H1 (cell line): Measurements from ENCODE around the gene CADPS. TPM values are rescaled to one million over a fixed set of nuclear protein-coding genes. Genes with fewer than 3 reads are reported as not detected.

Experiments
- CTCF ChIA-PET: fragments of 300-600 bp; sonication (Branson Sonifier 250); formaldehyde crosslinking; loops from one replicate; lab custom pipeline; 2021; ENCODE audit not compliant: partially characterized antibody; lab: Charles Lee
- POLR2A ChIA-PET: fragments of 300-600 bp; sonication (Branson Sonifier 250); formaldehyde crosslinking; loops from one replicate; lab custom pipeline; 2021; ENCODE audit warnings: inconsistent platforms; ENCODE audit not compliant: partially characterized antibody; lab: Charles Lee
- DNase-seq, 2 experiments: peaks; one replicate each; pipeline versions ENCODE4 v3.0.0 to v3.0.0-alpha.2; 2010 to 2022; ENCODE audit warnings: low spot score in 2 of 2, low read depth in 1 of 2, mixed read lengths in 1 of 2
- FAIRE-seq: peaks from 2 replicates; lab custom pipeline; 2011; peaks lifted over from hg19 to GRCh38; lab: Jason Lieb, UNC
- H2AFZ ChIP-seq: 2 replicates; pipeline ENCODE4 v1.8.1; 2012; ENCODE audit warnings: low read length, inconsistent platforms
- H2AK5ac ChIP-seq: 2 replicates; pipeline ENCODE4 v1.6.1; 2013; ENCODE audit warnings: low read depth, low read length
- H2BK120ac ChIP-seq: replicated peaks from 2 replicates; pipeline ENCODE3; 2013; ENCODE audit warnings: low read depth, low read length, inconsistent platforms
- H2BK12ac ChIP-seq: 2 replicates; pipeline ENCODE4 v1.6.1; 2013; ENCODE audit warnings: low read depth, low read length
- H2BK15ac ChIP-seq: 2 replicates; pipeline ENCODE4 v1.6.1; 2013; ENCODE audit warnings: low read length
- H2BK20ac ChIP-seq: 2 replicates; pipeline ENCODE4 v1.6.1; 2013; ENCODE audit warnings: low read length
- H2BK5ac ChIP-seq: 2 replicates; pipeline ENCODE4 v1.6.1; 2013; ENCODE audit warnings: low read depth, low read length
- H3K14ac ChIP-seq: 2 replicates; pipeline ENCODE4 v1.6.1; 2013; ENCODE audit warnings: inconsistent platforms; ENCODE audit not compliant: insufficient read length
- H3K18ac ChIP-seq: 2 replicates; pipeline ENCODE4 v1.6.1; 2013; ENCODE audit warnings: low read length; ENCODE audit errors: extremely low read depth
- H3K23ac ChIP-seq: 2 replicates; pipeline ENCODE4 v1.6.1; 2013; ENCODE audit warnings: inconsistent platforms; ENCODE audit not compliant: insufficient read length
- H3K23me2 ChIP-seq: 2 replicates; pipeline ENCODE4 v1.6.1; 2013; ENCODE audit warnings: low read depth, low read length
- H3K27ac ChIP-seq: 2 replicates; pipeline ENCODE4 v1.6.1; 2011; ENCODE audit warnings: low read depth, low read length, inconsistent platforms
- H3K27me3 ChIP-seq, 4 experiments: replicated peaks in 1 of 4; 1 replicate in 1 of 4; 2 replicates in 3 of 4; pipeline versions ENCODE4 v1.6.1 to v1.8.1; 2011 to 2013; ENCODE audit warnings: low read length in 3 of 4, mild to moderate bottlenecking in 3 of 4, inconsistent platforms in 2 of 4, mixed read lengths in 2 of 4, moderate library complexity in 1 of 4; ENCODE audit not compliant: control insufficient read depth in 3 of 4, insufficient read depth in 3 of 4; ENCODE audit errors: extremely low read depth in 1 of 4
- H3K36me3 ChIP-seq, 4 experiments: 2 replicates each; pipeline versions ENCODE4 v1.6.1 to v1.8.1; 2011 to 2013; ENCODE audit warnings: mild to moderate bottlenecking in 4 of 4, low read length in 3 of 4, moderate library complexity in 2 of 4, control low read depth in 1 of 4, inconsistent platforms in 1 of 4; ENCODE audit not compliant: insufficient read depth in 4 of 4, control insufficient read depth in 2 of 4
- H3K4ac ChIP-seq: replicated peaks from 2 replicates; pipeline ENCODE3; 2013; ENCODE audit warnings: low read length, low read depth, mixed read lengths, inconsistent platforms; ENCODE audit not compliant: insufficient read length
- H3K4me1 ChIP-seq, 4 experiments: replicated peaks in 1 of 4; 1 replicate in 1 of 4; 2 replicates in 3 of 4; pipeline versions ENCODE4 v1.6.1 to v1.8.1; 2011 to 2013; ENCODE audit warnings: low read length in 3 of 4, inconsistent platforms in 2 of 4, mixed read lengths in 1 of 4; ENCODE audit not compliant: insufficient read depth in 4 of 4, control insufficient read depth in 3 of 4
- H3K4me2 ChIP-seq, 2 experiments: 2 replicates each; pipeline versions ENCODE4 v1.6.1 to v1.8.1; 2011 to 2013; ENCODE audit warnings: low read depth in 2 of 2, low read length in 2 of 2, control low read depth in 1 of 2, inconsistent platforms in 1 of 2, mild to moderate bottlenecking in 1 of 2; ENCODE audit not compliant: insufficient read depth in 1 of 2
- H3K4me3 ChIP-seq, 4 experiments: fragments of 200-600, 300-600 bp in 1 of 4; sonication (generic), shearing (Covaris generic), sonication (Bioruptor Twin) in 1 of 4; 2 replicates each; pipeline versions ENCODE4 v1.5.1 to v1.8.1; 2011 to 2016; ENCODE audit warnings: low read length in 4 of 4, low read depth in 3 of 4, control low read depth in 2 of 4, inconsistent platforms in 2 of 4, mild to moderate bottlenecking in 2 of 4, mixed read lengths in 1 of 4, moderate library complexity in 1 of 4; ENCODE audit not compliant: insufficient read depth in 2 of 4; ENCODE audit errors: extremely low read depth in 1 of 4
- H3K56ac ChIP-seq: replicated peaks from 2 replicates; pipeline ENCODE3; 2013; ENCODE audit warnings: low read depth, mild to moderate bottlenecking, mixed read lengths, low read length, inconsistent platforms; ENCODE audit not compliant: insufficient read length
- H3K79me1 ChIP-seq: 2 replicates; pipeline ENCODE4 v1.6.1; 2013; ENCODE audit warnings: low read depth, low read length, control low read depth
- H3K79me2 ChIP-seq, 2 experiments: 2 replicates each; pipeline versions ENCODE4 v1.6.1 to v1.8.1; 2012 to 2013; ENCODE audit warnings: low read length in 2 of 2, mild to moderate bottlenecking in 2 of 2, inconsistent platforms in 1 of 2; ENCODE audit not compliant: insufficient read depth in 2 of 2, control insufficient read depth in 1 of 2
- H3K9ac ChIP-seq, 4 experiments: replicated peaks in 1 of 4; 1 replicate in 1 of 4; 2 replicates in 3 of 4; pipeline versions ENCODE4 v1.6.1 to v1.8.1; 2011 to 2013; ENCODE audit warnings: low read depth in 3 of 4, low read length in 3 of 4, control low read depth in 2 of 4, mild to moderate bottlenecking in 2 of 4, moderate library complexity in 2 of 4, inconsistent platforms in 1 of 4; ENCODE audit errors: extremely low read depth in 1 of 4
- H3K9me3 ChIP-seq, 2 experiments: 2 replicates each; pipeline versions ENCODE4 v1.6.1 to v1.8.1; 2012 to 2013; ENCODE audit warnings: mild to moderate bottlenecking in 2 of 2, moderate library complexity in 2 of 2, control low read depth in 1 of 2, inconsistent platforms in 1 of 2, low read depth in 1 of 2, low read length in 1 of 2, mixed read lengths in 1 of 2; ENCODE audit not compliant: insufficient read depth in 2 of 2
- H4K20me1 ChIP-seq, 2 experiments: replicated peaks in 1 of 2; 2 replicates each; pipeline versions ENCODE3 to v1.8.1; 2011 to 2013; ENCODE audit warnings: inconsistent platforms in 2 of 2, low read length in 2 of 2, mild to moderate bottlenecking in 1 of 2; ENCODE audit not compliant: insufficient read depth in 2 of 2, control insufficient read depth in 1 of 2
- H4K5ac ChIP-seq: 2 replicates; pipeline ENCODE4 v1.6.1; 2013; ENCODE audit warnings: low read length, low read depth, mixed read lengths, inconsistent platforms; ENCODE audit not compliant: insufficient read length
- H4K8ac ChIP-seq: 2 replicates; pipeline ENCODE4 v1.8.0; 2013; ENCODE audit warnings: mild to moderate bottlenecking, moderate library complexity, low read length, inconsistent platforms; ENCODE audit not compliant: insufficient read depth; ENCODE audit errors: extremely low read depth
- H4K91ac ChIP-seq: replicated peaks from 2 replicates; pipeline ENCODE3; 2013; ENCODE audit warnings: low read length, mixed read lengths, inconsistent platforms; ENCODE audit not compliant: insufficient read length
- ATF2 ChIP-seq: IDR thresholded peaks from 2 replicates; pipeline ENCODE4 v1.6.1; 2012; ENCODE audit warnings: low read length, inconsistent platforms
- ATF3 ChIP-seq: IDR thresholded peaks from 2 replicates; pipeline ENCODE4 v1.6.1; 2011; ENCODE audit warnings: low read depth, mild to moderate bottlenecking, low read length; ENCODE audit not compliant: insufficient read depth
- BCL11A ChIP-seq, 2 experiments: IDR thresholded peaks; one replicate each; pipeline ENCODE4 v1.6.1; 2011; ENCODE audit warnings: low read depth in 2 of 2, low read length in 2 of 2, mild to moderate bottlenecking in 2 of 2
- CTCF ChIP-seq, 3 experiments: IDR thresholded peaks; 1 replicate in 2 of 3; 2 replicates in 1 of 3; pipeline versions ENCODE4 v1.5.1 to v1.6.1; 2011; ENCODE audit warnings: low read length in 3 of 3, mild to moderate bottlenecking in 3 of 3, inconsistent platforms in 2 of 3, low read depth in 1 of 3, moderate library complexity in 1 of 3; ENCODE audit not compliant: insufficient read depth in 1 of 3; ENCODE audit errors: control extremely low read depth in 1 of 3
- MAX ChIP-seq: IDR thresholded peaks from 2 replicates; pipeline ENCODE4 v1.6.1; 2012; ENCODE audit warnings: inconsistent platforms
- PHF8 ChIP-seq: fragments of 200-600 bp; sonication (generic); conservative IDR thresholded peaks from 2 replicates; pipeline ENCODE4 v1.7.1; 2012; ENCODE audit warnings: low read depth, mild to moderate bottlenecking, inconsistent platforms, low read length, moderate library complexity
- USF2 ChIP-seq: IDR thresholded peaks from 2 replicates; pipeline ENCODE4 v1.6.1; 2011; ENCODE audit warnings: low read length, improper control_type of control experiment
- WGBS, 2 experiments: shearing (Covaris generic) in 1 of 2; methylation state at CpG; one replicate each; pipeline versions ENCODE4 v1.1.6 to v1.1.7; 2013 to 2015; ENCODE audit warnings: low lambda C conversion rate in 2 of 2, mixed read lengths in 2 of 2, inconsistent platforms in 1 of 2, low coverage in 1 of 2, missing lambda C conversion rate in 1 of 2; ENCODE audit not compliant: insufficient replicate concordance in 2 of 2, insufficient coverage in 1 of 2, insufficient read length in 1 of 2; ENCODE audit errors: extremely low coverage in 1 of 2, missing lambda C conversion rate in 1 of 2; 5-methylcytosine and 5-hydroxymethylcytosine counted together
- polyA plus RNA-seq, 7 experiments: library from polyadenylated mRNA; depleted of rRNA in 3 of 7; stranded (reverse) in 5 of 7; unstranded in 2 of 7; fragments of >200 nt in 5 of 7; fragments of 200-250 nt in 2 of 7; gene quantifications; 1 replicate in 5 of 7; 2 replicates in 1 of 7; 4 replicates in 1 of 7; pipeline versions ENCODE4 v1.2.1 to v1.2.3, GENCODE V29; 2011 to 2013; ENCODE audit warnings: missing spikeins in 2 of 7, mixed read lengths in 2 of 7
- total RNA-seq: library from RNA; stranded (reverse); fragmentation: NEBNext Ultra II Directional; extraction: Animal tissue kit (Norgen Biotek cat#: 25700); gene quantifications from 2 replicates; pipeline ENCODE4 v1.2.1, GENCODE V29; 2021

Gene CADPS
- total and polyA plus RNA-seq, 2 of the 8 experiments (the other 6 are each of a cell fraction or from before 2014, with no cell fraction given): 7.1 to 10.2 TPM

- no peak overlapping the region for H3K4me3 ChIP-seq
- FAIRE-seq: no peak
- H3K4me1 ChIP-seq: peaks cover 4 to 13% (median 9%) of the 10 kb centered on the region in 4 experiments; a peak in 6 of 7 replicates
- H3K79me1 ChIP-seq: no peaks in the 10 kb centered on the region
- no peak overlapping the region for H4K91ac ChIP-seq
- H3K23ac ChIP-seq: no peak overlapping the region
- H2BK15ac ChIP-seq: no peak overlapping the region
- H3K79me2 ChIP-seq: no peaks in the 10 kb centered on the region
- no peak overlapping the region for H2BK20ac ChIP-seq
- POLR2A ChIA-PET: no interaction called here
- H2BK12ac ChIP-seq: no peak overlapping the region
- no peak overlapping the region for H4K8ac ChIP-seq
- no peaks in the 10 kb centered on the region for H3K9me3 ChIP-seq
- no peaks in the 10 kb centered on the region for H3K36me3 ChIP-seq
- 72% methylated on average over 3 of the region's 3 CpGs; no CpG with 5 or more reads in 1 of the 2 experiments for WGBS, 2 experiments
- H3K27ac ChIP-seq: no peak overlapping the region
- no peak overlapping the region for H2AK5ac ChIP-seq
- CTCF ChIA-PET: no interaction called here
- TF ChIP-seq USF2 (peak; percentile 81), PHF8 (no peak), BCL11A (IDR thresholded peaks at IDR 0.05; ENCODE audit: low read depth in 2 of 2, low read length in 2 of 2) (no peak), ATF2 (no peak), CTCF (IDR thresholded peaks at IDR 0.05; ENCODE audit: control extremely low read depth in 1 of 3, insufficient read depth in 1 of 3, low read depth in 1 of 3, low read length in 3 of 3) (no peak), ATF3 (0 out of 2 replicates have a peak, but pooled peaks have one; percentile 22), MAX (0 out of 2 replicates have a peak, but pooled peaks have one; percentile 20)
- H3K23me2 ChIP-seq: 0 out of 2 replicates have a peak, but pooled peaks cover 2% of the 10 kb centered on the region
- H4K5ac ChIP-seq: no peak overlapping the region
- no peak overlapping the region for H2BK5ac ChIP-seq
- no peak for DNase-seq
- no peak overlapping the region for H3K14ac ChIP-seq
- no peak overlapping the region for H3K4me2 ChIP-seq
- H3K18ac ChIP-seq: no peak overlapping the region
- H4K20me1 ChIP-seq: no peaks in the 10 kb centered on the region
- no peak overlapping the region for H2AFZ ChIP-seq
- H3K9ac ChIP-seq: no peak overlapping the region
- no peak overlapping the region for H3K56ac ChIP-seq
- H2BK120ac ChIP-seq: no peak overlapping the region
- H3K27me3 ChIP-seq: peaks cover 17 to 51% (median 41%) of the 10 kb centered on the region in 4 experiments
- H3K4ac ChIP-seq: no peak overlapping the region
Measured at GRCh38 chr3:62361824-62362223, 513.4 kb downstream of the CADPS start.
